HepG2 (cell line): Measurements from ENCODE around the gene KRTAP5-6. TPM values are rescaled to one million over a fixed set of nuclear protein-coding genes. Genes with fewer than 3 reads are reported as not detected.

ENCODE experiments used
- CHD2 ChIP-seq: IDR thresholded peaks from 2 replicates; pipeline ENCODE4 v1.6.1; 2011; ENCODE audit warnings: low read depth, low read length, improper control_type of control experiment
- HNRNPH1 ChIP-seq: fragments of 200-400 bp; formaldehyde crosslinking; optimal IDR thresholded peaks from 2 replicates; pipeline ENCODE3; 2017; ENCODE audit warnings: mild to moderate bottlenecking, low read depth, low read length
- ISX ChIP-seq: sonication (generic); formaldehyde crosslinking; conservative IDR thresholded peaks from 2 replicates; pipeline ENCODE4 v1.5.0; 2020; ENCODE audit warnings: missing genetic modification reagents
- JDP2 ChIP-seq: sonication (generic); formaldehyde crosslinking; IDR thresholded peaks from 2 replicates; pipeline ENCODE4 v1.8.1; 2022; ENCODE audit warnings: missing genetic modification reagents, borderline replicate concordance
- KDM5B ChIP-seq: sonication (generic); formaldehyde crosslinking; IDR thresholded peaks from 2 replicates; pipeline ENCODE4 v1.4.0; 2020; ENCODE audit warnings: missing genetic modification reagents, mild to moderate bottlenecking, borderline replicate concordance
- MTA1 ChIP-seq: sonication (generic); formaldehyde crosslinking; IDR thresholded peaks from 2 replicates; pipeline ENCODE4 v1.4.0; 2020; ENCODE audit warnings: missing genetic modification reagents, mild to moderate bottlenecking, borderline replicate concordance
- NFIC ChIP-seq: IDR thresholded peaks from 2 replicates; pipeline ENCODE4 v1.6.1; 2012; ENCODE audit warnings: mild to moderate bottlenecking, low read length, inconsistent platforms
- NR2C2 ChIP-seq: sonication (generic); formaldehyde crosslinking; IDR thresholded peaks from 2 replicates; pipeline ENCODE4 v1.4.0; 2020; ENCODE audit warnings: missing genetic modification reagents, mild to moderate bottlenecking, moderate library complexity, borderline replicate concordance
- PPARG ChIP-seq: conservative IDR thresholded peaks from 2 replicates; pipeline ENCODE4 v1.6.1; 2016; ENCODE audit warnings: missing biosample characterization, missing genetic modification reagents
- SAP130 ChIP-seq: IDR thresholded peaks from 2 replicates; pipeline ENCODE4 v1.6.1; 2016; ENCODE audit warnings: low read depth
- SNAI1 ChIP-seq: sonication (generic); formaldehyde crosslinking; IDR thresholded peaks from 2 replicates; pipeline ENCODE4 v1.5.0; 2020; ENCODE audit warnings: mild to moderate bottlenecking, missing genetic modification reagents, borderline replicate concordance
- SPEN ChIP-seq: sonication (generic); formaldehyde crosslinking; IDR thresholded peaks from 2 replicates; pipeline ENCODE4 v1.5.1; 2020; ENCODE audit warnings: low read depth, mild to moderate bottlenecking, missing genetic modification reagents
- TAF1 ChIP-seq: sonication (generic); formaldehyde crosslinking; IDR thresholded peaks from 2 replicates; pipeline ENCODE4 v1.4.0; 2020; ENCODE audit warnings: missing genetic modification reagents
- TGIF2 ChIP-seq: IDR thresholded peaks from 2 replicates; pipeline ENCODE4 v1.6.1; 2016; ENCODE audit warnings: control low read depth, missing compliant biosample characterization
- TSC22D2 ChIP-seq: sonication (generic); formaldehyde crosslinking; IDR thresholded peaks from 2 replicates; pipeline ENCODE4 v1.5.1; 2020; ENCODE audit warnings: missing genetic modification reagents, mild to moderate bottlenecking, borderline replicate concordance
- WIZ ChIP-seq: sonication (generic); formaldehyde crosslinking; IDR thresholded peaks from 2 replicates; pipeline ENCODE4 v1.5.1; 2020; ENCODE audit warnings: mild to moderate bottlenecking, missing genetic modification reagents
- ZFYVE20 ChIP-seq: sonication (generic); formaldehyde crosslinking; IDR thresholded peaks from 2 replicates; pipeline ENCODE4 v1.8.0; 2023; ENCODE audit warnings: low read depth, mild to moderate bottlenecking, moderate library complexity, missing genetic modification reagents, borderline replicate concordance
- ZMYM4 ChIP-seq: sonication (generic); formaldehyde crosslinking; IDR thresholded peaks from 2 replicates; pipeline ENCODE4 v1.8.1; 2023; ENCODE audit warnings: mild to moderate bottlenecking, missing genetic modification reagents
- ZNF12 ChIP-seq: sonication (generic); formaldehyde crosslinking; IDR thresholded peaks from 2 replicates; pipeline ENCODE4 v1.5.0; 2020; ENCODE audit warnings: missing genetic modification reagents
- ZNF331 ChIP-seq: sonication (generic); formaldehyde crosslinking; IDR thresholded peaks from 2 replicates; pipeline ENCODE4 v1.4.0; 2020; ENCODE audit warnings: missing genetic modification reagents
- ZNF451 ChIP-seq: sonication (generic); formaldehyde crosslinking; IDR thresholded peaks from 2 replicates; pipeline ENCODE4 v1.5.0; 2020; ENCODE audit warnings: mild to moderate bottlenecking, missing genetic modification reagents
- ZNF557 ChIP-seq: sonication (generic); formaldehyde crosslinking; IDR thresholded peaks from 2 replicates; pipeline ENCODE4 v1.4.0; 2020; ENCODE audit warnings: missing genetic modification reagents
- ZNF589 ChIP-seq: sonication (generic); formaldehyde crosslinking; conservative IDR thresholded peaks from 2 replicates; pipeline ENCODE4 v1.8.0; 2022; ENCODE audit warnings: mild to moderate bottlenecking, moderate library complexity, missing genetic modification reagents
- ZNF816 ChIP-seq: sonication (generic); formaldehyde crosslinking; IDR thresholded peaks from 2 replicates; pipeline ENCODE4 v1.8.0; 2022; ENCODE audit warnings: missing genetic modification reagents, mild to moderate bottlenecking, borderline replicate concordance
- polyA plus RNA-seq, 8 experiments: library from polyadenylated mRNA; depleted of rRNA in 3 of 8; stranded (reverse) in 7 of 8; unstranded in 1 of 8; fragments of >200 nt; fragmentation: Illumina TruSeq in 4 of 8; extraction: Trizol in 4 of 8; gene quantifications; 2 replicates each; pipeline versions ENCODE4 v1.2.1 to v1.2.3, GENCODE V29; 2011 to 2016; ENCODE audit warnings: low read depth in 4 of 8, missing spikeins in 1 of 8, mixed read lengths in 1 of 8; ENCODE audit not compliant: insufficient read depth in 1 of 8
- total RNA-seq, 5 experiments: library from RNA; depleted of rRNA; stranded (reverse); fragments of >200 nt; fragmentation: Illumina TruSeq; extraction: Trizol; gene quantifications; 2 replicates each; pipeline ENCODE4 v1.2.3, GENCODE V29; 2016; ENCODE audit warnings: low read depth in 1 of 5
- TF ChIP-seq, protein P1 (sequence below): sonication (generic); formaldehyde crosslinking; conservative IDR thresholded peaks from 2 replicates; pipeline ENCODE4 v1.4.0; 2020; ENCODE audit warnings: mild to moderate bottlenecking, missing genetic modification reagents, moderate library complexity
- TF ChIP-seq, protein P2 (sequence below): fragments of 450-650 bp; IDR thresholded peaks from 2 replicates; pipeline ENCODE4 v1.6.1; 2016

Gene KRTAP5-6
- total and polyA plus RNA-seq, 2 of the 13 experiments (the other 11 are each of a cell fraction or from before 2014, with no cell fraction given), result not detected

DNA sequence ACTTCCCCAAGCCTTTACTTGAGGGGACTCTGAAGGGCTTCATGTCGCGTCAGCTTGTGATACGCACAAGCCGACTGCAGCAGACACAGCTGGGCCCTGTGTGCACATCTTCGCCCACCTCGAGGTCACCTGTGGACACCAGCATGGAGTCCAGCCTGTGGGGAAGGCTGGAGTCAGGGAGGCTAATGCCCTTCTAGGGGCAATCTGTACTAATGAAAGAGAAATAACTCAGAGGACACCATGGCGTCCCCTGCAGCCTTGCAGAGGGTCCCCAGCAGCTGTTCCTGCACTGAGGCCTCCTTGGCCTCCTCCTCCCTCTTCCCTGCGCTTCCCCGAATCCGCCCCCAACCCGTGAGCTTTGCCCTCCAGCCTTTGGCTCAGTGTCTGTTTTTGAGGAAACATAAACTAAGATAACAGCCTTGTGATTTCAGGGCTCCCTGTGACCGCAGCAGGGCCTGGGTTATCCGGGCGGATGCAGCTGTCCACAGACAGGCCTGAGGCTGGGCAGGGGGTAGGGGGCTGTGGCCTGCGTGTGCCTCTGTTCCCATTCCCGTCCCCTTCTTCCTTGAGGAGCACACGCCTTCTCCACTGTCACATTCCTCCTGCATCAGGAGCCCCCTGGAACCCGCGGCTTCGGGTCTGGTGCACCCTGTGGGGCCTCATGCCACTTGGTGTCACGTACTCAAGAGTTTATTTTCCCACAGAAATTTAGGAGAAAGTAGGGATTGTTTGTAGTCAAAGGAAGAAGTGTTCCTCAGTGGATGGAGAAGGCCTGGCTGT is 42.4 kb upstream of the KRTAP5-6 start (continued):
- TF ChIP-seq TSC22D2 (CRISPR knock-in tag) (no peak), WIZ (CRISPR knock-in tag) (no peak), ZMYM4 (no peak), SAP130 (peak; percentile 39; the same call in 1 of the 2 replicates), HNRNPH1 (no peak), ZNF816 (CRISPR knock-in tag) (no peak), ZNF12 (CRISPR knock-in tag) (no peak), SPEN (CRISPR knock-in tag) (no peak), ZFYVE20 (CRISPR knock-in tag) (no peak), MTA1 (peak; percentile 89; the same call in 1 of the 2 replicates), PPARG (CRISPR knock-in tag) (no peak; the same call in 1 of the 2 replicates), ZNF589 (CRISPR knock-in tag) (no peak), TGIF2 (CRISPR knock-in tag) (0 out of 2 replicates have a peak, but pooled peaks have one; percentile 47), ZNF451 (CRISPR knock-in tag) (no peak), NFIC (peak; percentile 72; the same call in 1 of the 2 replicates), NR2C2 (CRISPR knock-in tag) (peak; percentile 62; the same call in 1 of the 2 replicates), ZNF331 (CRISPR knock-in tag) (0 out of 2 replicates have a peak, but pooled peaks have one; percentile 13), CHD2 (no peak), JDP2 (CRISPR knock-in tag) (no peak), KDM5B (CRISPR knock-in tag) (peak; percentile 46; the same call in 1 of the 2 replicates), ISX (CRISPR knock-in tag) (no peak), SNAI1 (no peak), TAF1 (CRISPR knock-in tag) (no peak; the same call in 1 of the 2 replicates), ZNF557 (CRISPR knock-in tag) (no peak)
- TF ChIP-seq, protein P1, sequence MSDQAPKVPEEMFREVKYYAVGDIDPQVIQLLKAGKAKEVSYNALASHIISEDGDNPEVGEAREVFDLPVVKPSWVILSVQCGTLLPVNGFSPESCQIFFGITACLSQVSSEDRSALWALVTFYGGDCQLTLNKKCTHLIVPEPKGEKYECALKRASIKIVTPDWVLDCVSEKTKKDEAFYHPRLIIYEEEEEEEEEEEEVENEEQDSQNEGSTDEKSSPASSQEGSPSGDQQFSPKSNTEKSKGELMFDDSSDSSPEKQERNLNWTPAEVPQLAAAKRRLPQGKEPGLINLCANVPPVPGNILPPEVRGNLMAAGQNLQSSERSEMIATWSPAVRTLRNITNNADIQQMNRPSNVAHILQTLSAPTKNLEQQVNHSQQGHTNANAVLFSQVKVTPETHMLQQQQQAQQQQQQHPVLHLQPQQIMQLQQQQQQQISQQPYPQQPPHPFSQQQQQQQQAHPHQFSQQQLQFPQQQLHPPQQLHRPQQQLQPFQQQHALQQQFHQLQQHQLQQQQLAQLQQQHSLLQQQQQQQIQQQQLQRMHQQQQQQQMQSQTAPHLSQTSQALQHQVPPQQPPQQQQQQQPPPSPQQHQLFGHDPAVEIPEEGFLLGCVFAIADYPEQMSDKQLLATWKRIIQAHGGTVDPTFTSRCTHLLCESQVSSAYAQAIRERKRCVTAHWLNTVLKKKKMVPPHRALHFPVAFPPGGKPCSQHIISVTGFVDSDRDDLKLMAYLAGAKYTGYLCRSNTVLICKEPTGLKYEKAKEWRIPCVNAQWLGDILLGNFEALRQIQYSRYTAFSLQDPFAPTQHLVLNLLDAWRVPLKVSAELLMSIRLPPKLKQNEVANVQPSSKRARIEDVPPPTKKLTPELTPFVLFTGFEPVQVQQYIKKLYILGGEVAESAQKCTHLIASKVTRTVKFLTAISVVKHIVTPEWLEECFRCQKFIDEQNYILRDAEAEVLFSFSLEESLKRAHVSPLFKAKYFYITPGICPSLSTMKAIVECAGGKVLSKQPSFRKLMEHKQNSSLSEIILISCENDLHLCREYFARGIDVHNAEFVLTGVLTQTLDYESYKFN (CRISPR knock-in tag), result peak; percentile 82
- TF ChIP-seq, protein P2, sequence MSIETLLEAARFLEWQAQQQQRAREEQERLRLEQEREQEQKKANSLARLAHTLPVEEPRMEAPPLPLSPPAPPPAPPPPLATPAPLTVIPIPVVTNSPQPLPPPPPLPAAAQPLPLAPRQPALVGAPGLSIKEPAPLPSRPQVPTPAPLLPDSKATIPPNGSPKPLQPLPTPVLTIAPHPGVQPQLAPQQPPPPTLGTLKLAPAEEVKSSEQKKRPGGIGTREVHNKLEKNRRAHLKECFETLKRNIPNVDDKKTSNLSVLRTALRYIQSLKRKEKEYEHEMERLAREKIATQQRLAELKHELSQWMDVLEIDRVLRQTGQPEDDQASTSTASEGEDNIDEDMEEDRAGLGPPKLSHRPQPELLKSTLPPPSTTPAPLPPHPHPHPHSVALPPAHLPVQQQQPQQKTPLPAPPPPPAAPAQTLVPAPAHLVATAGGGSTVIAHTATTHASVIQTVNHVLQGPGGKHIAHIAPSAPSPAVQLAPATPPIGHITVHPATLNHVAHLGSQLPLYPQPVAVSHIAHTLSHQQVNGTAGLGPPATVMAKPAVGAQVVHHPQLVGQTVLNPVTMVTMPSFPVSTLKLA, result no peak
